ENCODE results near the gene RBPMS2.

DNA sequence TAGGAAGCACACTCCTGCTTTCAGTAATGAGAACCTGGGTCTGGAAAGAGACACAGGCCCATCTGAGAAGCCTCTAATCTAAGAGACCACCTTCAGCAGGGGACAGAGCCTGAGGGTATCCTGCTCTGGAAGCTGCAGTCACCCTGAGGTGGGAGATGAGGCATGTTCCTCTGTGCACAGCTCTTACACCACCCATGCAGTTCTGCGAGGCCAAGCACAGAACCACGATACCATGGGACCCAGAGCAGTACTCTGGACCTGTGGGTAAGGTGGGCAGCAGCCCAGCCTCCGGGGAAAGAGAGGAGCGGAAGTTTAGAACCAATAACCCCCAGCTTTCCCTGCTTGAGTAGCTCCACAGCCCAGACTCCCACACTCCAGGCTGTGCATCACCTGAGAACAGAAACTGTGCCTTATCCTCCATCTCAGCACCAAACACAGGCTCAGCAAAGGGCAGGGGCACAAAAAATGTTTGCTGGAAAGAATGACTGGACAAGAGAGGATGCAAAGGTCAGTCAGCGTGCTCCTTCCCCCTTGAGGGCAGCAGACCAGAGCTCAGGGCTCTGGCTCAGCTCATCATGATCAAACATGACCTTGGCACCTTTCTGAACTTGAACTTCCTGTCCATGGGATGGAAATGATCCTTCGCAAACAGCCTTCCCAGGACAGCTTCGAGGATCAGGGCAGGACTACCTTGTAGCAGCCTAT is 43.1 kb downstream of the RBPMS2 start:
- TF ChIP-seq, protein P1, sequence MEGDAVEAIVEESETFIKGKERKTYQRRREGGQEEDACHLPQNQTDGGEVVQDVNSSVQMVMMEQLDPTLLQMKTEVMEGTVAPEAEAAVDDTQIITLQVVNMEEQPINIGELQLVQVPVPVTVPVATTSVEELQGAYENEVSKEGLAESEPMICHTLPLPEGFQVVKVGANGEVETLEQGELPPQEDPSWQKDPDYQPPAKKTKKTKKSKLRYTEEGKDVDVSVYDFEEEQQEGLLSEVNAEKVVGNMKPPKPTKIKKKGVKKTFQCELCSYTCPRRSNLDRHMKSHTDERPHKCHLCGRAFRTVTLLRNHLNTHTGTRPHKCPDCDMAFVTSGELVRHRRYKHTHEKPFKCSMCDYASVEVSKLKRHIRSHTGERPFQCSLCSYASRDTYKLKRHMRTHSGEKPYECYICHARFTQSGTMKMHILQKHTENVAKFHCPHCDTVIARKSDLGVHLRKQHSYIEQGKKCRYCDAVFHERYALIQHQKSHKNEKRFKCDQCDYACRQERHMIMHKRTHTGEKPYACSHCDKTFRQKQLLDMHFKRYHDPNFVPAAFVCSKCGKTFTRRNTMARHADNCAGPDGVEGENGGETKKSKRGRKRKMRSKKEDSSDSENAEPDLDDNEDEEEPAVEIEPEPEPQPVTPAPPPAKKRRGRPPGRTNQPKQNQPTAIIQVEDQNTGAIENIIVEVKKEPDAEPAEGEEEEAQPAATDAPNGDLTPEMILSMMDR (IDR thresholded peaks at IDR 0.05), result no peak
- no peak for TF ChIP-seq POLR2A (IDR thresholded peaks at IDR 0.05)

All from Peyer's patch (tissue), 4 donors.